ENCODE measurements around the gene DTX2. TPM values are rescaled to one million over a fixed set of nuclear protein-coding genes. Genes with fewer than 3 reads are reported as not detected.

DTX2 gene
- polyA plus RNA-seq, 4 donors: 16.0 to 41.2 (median 30.9) TPM

Other genes starting within 250 kb of the DTX2 start
- 100 to 1,000 TPM in 2 of 4 donors, 10 to 100 TPM in 2; 68.3 to 253 (median 111) TPM for gene HSPB1, start 159.0 kb upstream of the DTX2 start, polyA plus RNA-seq
- 10 to 100 TPM; 47.4 to 80.1 (median 54.5) TPM for gene YWHAG, start 102.7 kb upstream of the DTX2 start, polyA plus RNA-seq
- under 1 TPM in 2 of 4 donors, not detected in 2; 0.58 to 0.72 TPM for gene SSC4D, start 52.0 kb upstream of the DTX2 start, polyA plus RNA-seq
- 1 to 10 TPM; 1.4 to 3.7 (median 3.3) TPM for gene ZP3, start 36.8 kb upstream of the DTX2 start, polyA plus RNA-seq
- 1 to 10 TPM in 1 of 4 donors, under 1 TPM in 2, not detected in 1; 0.18 to 2.2 (median 0.34) TPM for gene UPK3B, start 48.8 kb downstream of the DTX2 start, polyA plus RNA-seq
- under 1 TPM in 2 of 4 donors, not detected in 2; 0.10 to 0.97 TPM for gene SPDYE16, start 81.6 kb downstream of the DTX2 start, polyA plus RNA-seq
- gene POMZP3, start 165.6 kb downstream of the DTX2 start, polyA plus RNA-seq: 10 to 100 TPM in 3 of 4 donors, 1 to 10 TPM in 1; 8.9 to 17.2 (median 14.2) TPM